HG03469 (cell line): Measurements from ENCODE around the gene ARPC5L.

Experiments used
- ATAC-seq: cut with Tn5 transposase; IDR thresholded peaks from one replicate; pipeline ENCODE4 v1.9.1; 2021; ENCODE audit warnings: mild to moderate bottlenecking, moderate library complexity, moderate number of reproducible peaks; ENCODE audit not compliant: unreplicated experiment

The ARPC5L gene

GRCh38 chr9:124860582-124861341 lies 1.2 kb upstream of the ARPC5L start:
- ATAC-seq: no peak

GRCh38 chr9:124863371-124863871 lies 1.5 kb downstream of the ARPC5L start:
- ATAC-seq: no peak

DNA sequence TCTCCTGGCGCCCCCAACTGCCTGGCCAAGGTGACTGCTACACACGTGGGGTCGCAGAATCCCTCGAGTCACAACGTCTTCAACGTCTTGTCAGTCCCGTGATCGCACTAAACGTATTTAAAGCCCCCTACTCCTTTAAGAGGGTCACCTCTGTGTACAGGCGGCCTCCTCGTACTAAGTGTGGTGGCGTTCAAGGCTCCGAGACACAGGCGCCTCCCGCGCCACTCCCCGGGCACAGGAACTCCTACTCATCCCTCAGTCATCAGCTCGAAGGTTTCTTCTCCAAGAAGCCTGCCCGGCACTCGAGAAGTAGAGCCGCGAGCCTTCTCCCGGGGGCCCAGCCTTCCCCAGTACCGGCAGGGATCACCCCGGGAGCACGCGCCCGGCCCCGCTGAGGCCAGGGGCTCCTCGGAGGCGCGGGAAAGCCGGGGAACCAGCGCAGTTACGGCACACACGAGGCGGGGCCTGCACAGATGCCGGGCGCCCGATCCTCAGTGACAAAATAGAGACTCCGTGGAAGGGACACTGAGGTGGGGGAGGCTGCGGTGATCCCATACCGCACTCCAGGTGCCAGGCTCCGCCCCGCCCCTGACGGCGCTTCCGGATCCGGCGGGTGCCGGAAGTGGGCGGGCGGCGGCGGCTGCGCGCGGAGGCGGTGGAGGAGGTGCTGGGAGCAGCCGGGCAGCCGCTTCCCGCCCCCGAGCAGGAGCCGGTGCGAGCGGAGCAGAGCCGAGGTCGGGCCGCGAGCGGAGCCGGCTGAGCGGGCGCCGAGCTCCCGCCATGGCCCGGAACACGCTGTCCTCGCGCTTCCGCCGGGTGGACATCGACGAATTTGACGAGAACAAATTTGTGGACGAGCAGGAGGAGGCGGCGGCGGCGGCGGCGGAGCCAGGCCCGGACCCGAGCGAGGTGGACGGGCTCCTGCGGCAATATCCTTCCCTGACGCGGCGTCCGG lies 6.9 kb downstream of the ARPC5L start:
- peak; percentile 43 for ATAC-seq

DNA sequence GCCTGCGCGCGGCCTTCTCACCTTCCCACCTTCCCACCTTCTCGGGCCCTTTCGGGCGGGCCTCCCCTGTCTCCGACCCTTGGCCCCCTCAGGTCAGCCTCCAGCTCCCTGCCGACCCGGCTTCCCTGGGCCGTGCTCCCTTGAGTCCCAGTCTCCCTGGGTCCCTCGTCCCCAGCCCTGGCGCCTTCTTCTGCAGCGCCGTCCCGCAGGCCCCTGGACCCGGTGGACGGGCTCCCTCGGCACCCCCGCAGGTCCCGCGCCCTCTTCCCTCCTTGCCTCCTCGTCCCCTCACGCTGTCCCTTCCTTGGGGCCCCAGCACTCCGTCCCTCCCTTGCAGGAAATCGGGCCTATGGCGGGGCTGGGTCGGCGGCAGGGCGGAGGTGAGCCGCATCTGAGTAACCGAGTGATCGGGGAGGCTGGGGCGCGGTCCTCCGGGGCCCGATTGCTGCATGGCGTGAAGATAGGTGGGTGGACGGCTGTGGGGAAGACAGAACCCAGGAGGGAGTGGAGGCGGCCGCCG lies 7.6 kb downstream of the ARPC5L start:
- ATAC-seq: no peak

DNA sequence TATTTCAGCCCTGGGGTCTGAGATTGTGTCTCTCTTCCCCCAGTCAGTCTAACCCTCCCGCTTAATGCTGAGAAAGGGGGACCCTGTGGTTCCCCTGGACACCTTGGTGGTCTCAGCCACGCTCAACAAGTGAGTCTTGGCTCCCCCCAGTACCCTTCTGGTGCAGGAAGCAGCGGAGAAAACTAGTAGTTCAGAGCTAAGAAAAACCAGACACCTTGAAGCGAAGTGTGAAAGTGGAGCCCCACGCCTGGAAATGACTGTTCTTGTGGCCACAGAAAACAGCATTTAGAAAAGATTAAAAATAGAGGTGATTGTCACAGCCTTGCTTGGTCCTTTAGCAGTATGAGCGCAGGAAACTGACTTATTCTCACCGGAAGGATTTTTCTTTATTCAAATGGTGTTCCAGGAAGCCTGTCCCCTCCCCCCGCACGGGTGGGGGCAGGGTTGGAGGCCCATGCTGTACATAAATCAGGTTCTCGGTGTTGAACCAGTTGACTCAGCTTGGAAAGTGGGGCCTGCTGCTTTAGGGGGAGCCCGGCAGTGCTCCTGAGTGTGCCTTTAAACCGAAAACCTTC lies 8.1 kb downstream of the ARPC5L start:
- ATAC-seq: no peak

DNA sequence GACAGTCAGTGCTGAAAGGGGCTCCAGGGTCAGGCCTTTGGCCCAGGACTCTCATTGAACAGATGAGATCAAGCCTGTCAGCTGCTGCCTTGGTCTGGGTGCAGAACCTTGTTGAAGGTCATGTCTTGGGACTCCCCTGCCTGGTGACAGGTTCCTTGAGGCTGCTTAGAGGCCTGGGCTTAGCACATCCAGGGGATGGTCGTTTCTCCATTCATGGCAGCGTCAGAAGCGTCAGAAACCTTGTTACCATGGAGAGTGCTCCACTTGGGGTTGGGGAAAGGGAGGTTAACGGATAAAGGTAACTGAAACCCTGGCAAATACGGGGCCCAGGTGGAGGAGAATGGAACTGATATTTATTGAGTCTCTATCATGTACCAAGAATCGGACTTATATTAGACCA lies 8.8 kb downstream of the ARPC5L start:
- no peak for ATAC-seq

GRCh38 chr9:124871156-124871561 lies 9.2 kb downstream of the ARPC5L start:
- ATAC-seq: no peak

DNA sequence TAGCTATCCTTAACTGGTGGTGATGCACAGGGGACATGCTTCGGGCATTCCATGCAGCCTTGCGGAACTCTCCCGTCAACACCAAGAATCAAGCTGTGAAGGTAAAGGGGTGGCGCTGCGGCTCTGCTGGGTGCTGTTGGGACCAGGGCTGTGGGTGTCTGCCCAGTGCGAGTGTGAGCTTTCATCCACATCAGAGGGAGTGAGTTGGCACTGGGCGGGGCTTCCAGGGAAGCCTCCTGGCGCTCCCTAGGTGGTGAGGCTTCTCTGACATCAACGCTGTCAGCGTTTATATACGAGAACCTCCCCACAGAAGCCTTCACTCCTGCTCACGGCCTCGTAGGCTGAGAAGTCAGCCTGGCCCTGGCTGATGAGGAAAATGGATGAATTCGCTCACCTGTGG lies 11.7 kb downstream of the ARPC5L start:
- ATAC-seq: no peak

DNA sequence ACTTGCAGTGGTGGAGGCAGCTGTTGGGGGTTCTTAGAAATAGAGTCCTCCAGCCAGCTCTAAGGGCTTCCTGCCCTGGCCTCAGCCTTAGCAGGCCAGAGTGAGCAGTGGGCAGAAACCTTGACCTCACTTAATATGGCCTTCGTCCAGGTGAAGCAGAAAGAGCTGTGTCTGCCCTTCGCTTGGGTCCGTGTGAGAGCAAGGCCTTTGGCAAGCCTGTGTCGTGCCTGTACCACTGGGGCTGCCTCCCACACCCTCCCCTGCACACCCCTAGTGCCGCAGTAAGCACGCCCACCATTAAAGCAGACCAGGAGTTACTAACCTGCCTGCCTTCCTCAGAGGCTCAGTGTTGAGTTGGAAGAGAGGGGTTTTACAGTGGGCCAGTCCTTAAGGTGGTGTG lies 13.6 kb downstream of the ARPC5L start:
- ATAC-seq: no peak

- ATAC-seq: no peak
Observed at GRCh38 chr9:124877021-124877782, 15.3 kb downstream of the ARPC5L start.

- no peak for ATAC-seq
Observed at GRCh38 chr9:124878021-124878420, 16.1 kb downstream of the ARPC5L start.

- no peak for ATAC-seq
Observed at GRCh38 chr9:124878518-124878917, 16.6 kb downstream of the ARPC5L start.

DNA sequence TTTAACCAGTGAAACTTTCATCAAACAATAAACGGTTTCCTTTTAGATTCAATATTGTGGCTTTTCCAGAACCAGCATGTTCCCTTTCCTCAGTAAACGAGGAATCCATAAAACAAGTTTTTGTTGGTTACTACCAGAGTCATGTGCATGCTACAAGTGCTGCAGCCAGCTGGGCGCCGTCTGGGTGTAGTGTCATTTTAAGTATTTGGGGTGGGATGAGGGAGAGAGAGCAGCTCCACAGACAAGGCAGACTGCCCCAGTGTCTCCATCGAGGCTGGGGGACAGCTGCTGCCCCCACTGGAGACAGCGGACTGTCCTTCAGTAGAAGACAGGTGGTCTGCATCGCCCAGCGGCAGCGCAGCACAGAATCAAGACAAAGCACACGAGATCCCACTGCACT lies 17.3 kb downstream of the ARPC5L start:
- ATAC-seq: no peak

- ATAC-seq: no peak
Observed at GRCh38 chr9:124880501-124880900, 18.6 kb downstream of the ARPC5L start.

- ATAC-seq: no peak
Observed at GRCh38 chr9:124881138-124881743, 19.3 kb downstream of the ARPC5L start.

- no peak for ATAC-seq
Observed at GRCh38 chr9:124882231-124882630, 20.3 kb downstream of the ARPC5L start.

DNA sequence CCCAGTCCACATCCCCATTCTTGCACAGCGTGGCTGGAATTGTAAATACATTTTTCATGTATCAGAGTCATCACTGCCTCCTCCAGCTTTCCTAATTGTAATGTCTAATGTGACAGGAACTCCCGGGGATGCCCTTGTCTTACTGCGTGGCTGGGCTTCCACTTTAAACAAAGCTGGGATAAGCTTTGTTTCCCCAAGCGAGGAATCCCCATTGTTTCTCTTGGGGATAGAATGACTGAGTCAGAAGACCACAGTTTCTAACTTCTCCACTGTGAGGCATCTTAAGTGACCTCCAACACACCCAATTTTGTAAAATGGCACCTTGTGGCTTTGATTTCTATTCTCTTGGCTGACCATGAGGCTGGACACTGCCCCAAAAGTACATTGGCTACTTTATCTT lies 22.4 kb downstream of the ARPC5L start:
- no peak for ATAC-seq

- no peak for ATAC-seq
Observed at GRCh38 chr9:124885551-124885950, 23.6 kb downstream of the ARPC5L start.

DNA sequence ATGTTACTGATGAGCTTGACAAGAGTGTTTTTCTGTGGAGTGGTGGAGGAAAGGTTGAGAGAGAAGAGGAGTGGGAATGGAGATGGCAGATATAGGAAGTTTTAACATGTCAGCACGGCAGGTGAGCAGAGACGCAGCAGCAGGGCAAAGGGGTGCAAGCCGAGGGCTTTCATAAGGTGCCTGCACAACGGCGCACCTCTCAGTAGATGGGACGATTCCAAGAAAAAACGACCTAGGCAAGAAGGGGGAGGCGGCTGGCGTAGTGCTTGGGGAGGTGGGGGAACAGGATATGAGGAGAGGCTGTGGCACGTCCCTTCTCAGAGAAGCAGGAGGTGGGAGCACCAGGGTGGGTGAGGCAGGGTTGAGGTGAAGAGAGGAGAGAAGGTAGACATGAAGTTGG lies 24.5 kb downstream of the ARPC5L start:
- ATAC-seq: no peak

DNA sequence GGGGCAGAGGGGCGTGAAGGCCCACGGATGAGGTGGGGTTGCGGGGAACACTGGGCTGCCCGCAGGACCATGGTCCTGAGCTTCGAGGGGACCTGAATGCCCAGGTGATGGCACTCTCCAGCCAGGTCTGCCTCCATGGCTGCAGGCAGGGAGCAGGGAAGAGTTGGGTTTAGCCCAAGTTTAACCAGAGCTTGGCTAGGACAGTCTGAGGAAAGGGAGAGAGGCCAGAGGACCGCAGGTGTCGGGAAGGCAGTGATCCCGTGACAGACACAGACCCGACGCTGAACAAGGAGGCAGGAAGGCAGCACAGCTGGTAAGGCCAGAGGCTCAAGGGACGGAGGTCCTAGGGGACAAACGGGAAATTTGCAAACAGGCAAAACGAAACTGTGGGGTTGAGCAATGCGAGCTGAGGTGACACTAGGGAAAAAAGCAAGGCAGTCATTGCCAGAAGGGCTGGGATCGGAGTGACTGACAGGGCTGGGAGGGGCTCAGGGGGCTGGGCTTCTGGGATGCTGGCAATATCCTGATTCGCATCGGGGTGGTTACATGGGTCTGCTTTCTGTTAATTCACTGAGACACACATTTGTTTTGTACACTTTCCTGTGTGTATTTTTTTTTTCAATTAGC lies 25.0 kb downstream of the ARPC5L start:
- no peak for ATAC-seq
